DMS153 treated with DMSO at 0.1 percent for 48 hours (cell line): ENCODE data around the gene GUCA2A.

Experiments
- DNase-seq: peaks from one replicate; lab custom pipeline; 2025; ENCODE audit not compliant: unreplicated experiment; lab: John Stamatoyannopoulos, UW

GUCA2A gene

GRCh38 chr1:42177541-42177981 lies 13.0 kb upstream of the GUCA2A start:
- peak; percentile 90 for DNase-seq

GRCh38 chr1:42176902-42177519 lies 12.5 kb upstream of the GUCA2A start:
- peak; percentile 68 for DNase-seq

GRCh38 chr1:42175314-42176054 lies 10.9 kb upstream of the GUCA2A start:
- DNase-seq = no peak

- peak; percentile 21 for DNase-seq
These were observed 9.6 kb upstream of the GUCA2A start for GRCh38 chr1:42173961-42174735.

- peak; percentile 94 for DNase-seq
These were observed 8.8 kb upstream of the GUCA2A start for GRCh38 chr1:42173155-42173933.

GRCh38 chr1:42172381-42173133 lies 8.0 kb upstream of the GUCA2A start:
- DNase-seq = no peak

GRCh38 chr1:42171679-42172266 lies 7.2 kb upstream of the GUCA2A start:
- no peak for DNase-seq

- DNase-seq = no peak
These were observed 6.5 kb upstream of the GUCA2A start for GRCh38 chr1:42170779-42171621.

- DNase-seq = peak; percentile 71
These were observed 4.2 kb upstream of the GUCA2A start for GRCh38 chr1:42168763-42169162.

GRCh38 chr1:42168391-42168670 lies 3.8 kb upstream of the GUCA2A start:
- no peak for DNase-seq

GRCh38 chr1:42167611-42168390 lies 3.3 kb upstream of the GUCA2A start:
- no peak for DNase-seq

- peak; percentile 99 for DNase-seq
These were observed 1.1 kb upstream of the GUCA2A start for GRCh38 chr1:42165511-42166210.

- no peak for DNase-seq
These were observed 725 bp downstream of the GUCA2A start for GRCh38 chr1:42163536-42164503.

GRCh38 chr1:42163114-42163513 lies 1.4 kb downstream of the GUCA2A start:
- no peak for DNase-seq

GRCh38 chr1:42162181-42162580 lies 2.4 kb downstream of the GUCA2A start:
- no peak for DNase-seq

GRCh38 chr1:42158189-42158588 lies 6.4 kb downstream of the GUCA2A start:
- no peak for DNase-seq

GRCh38 chr1:42157667-42158066 lies 6.9 kb downstream of the GUCA2A start:
- peak; percentile 44 for DNase-seq
